ENCODE data around the gene CMIP.

DNA sequence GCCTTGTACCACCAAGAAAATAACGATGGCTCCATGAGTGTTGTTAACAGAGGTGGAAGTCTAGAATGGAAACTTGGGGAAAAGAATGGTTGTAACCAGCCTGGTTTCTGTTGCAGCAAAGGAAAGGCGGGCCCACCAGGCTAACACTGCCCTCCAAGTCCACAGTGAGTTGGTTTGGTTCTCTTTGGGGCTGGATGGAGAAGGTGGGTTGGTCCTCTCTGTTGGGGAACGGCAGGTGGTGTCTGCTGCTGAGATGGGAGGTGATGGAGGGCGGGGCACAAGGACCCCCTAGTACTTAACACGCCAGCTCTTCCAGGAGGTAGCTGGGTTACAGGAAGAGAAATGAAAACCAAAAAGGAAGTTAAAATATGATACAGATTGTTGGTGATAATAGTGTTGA, 257.9 kb downstream of the CMIP start:
- TF ChIP-seq, protein P1, sequence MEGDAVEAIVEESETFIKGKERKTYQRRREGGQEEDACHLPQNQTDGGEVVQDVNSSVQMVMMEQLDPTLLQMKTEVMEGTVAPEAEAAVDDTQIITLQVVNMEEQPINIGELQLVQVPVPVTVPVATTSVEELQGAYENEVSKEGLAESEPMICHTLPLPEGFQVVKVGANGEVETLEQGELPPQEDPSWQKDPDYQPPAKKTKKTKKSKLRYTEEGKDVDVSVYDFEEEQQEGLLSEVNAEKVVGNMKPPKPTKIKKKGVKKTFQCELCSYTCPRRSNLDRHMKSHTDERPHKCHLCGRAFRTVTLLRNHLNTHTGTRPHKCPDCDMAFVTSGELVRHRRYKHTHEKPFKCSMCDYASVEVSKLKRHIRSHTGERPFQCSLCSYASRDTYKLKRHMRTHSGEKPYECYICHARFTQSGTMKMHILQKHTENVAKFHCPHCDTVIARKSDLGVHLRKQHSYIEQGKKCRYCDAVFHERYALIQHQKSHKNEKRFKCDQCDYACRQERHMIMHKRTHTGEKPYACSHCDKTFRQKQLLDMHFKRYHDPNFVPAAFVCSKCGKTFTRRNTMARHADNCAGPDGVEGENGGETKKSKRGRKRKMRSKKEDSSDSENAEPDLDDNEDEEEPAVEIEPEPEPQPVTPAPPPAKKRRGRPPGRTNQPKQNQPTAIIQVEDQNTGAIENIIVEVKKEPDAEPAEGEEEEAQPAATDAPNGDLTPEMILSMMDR (IDR thresholded peaks at IDR 0.05), result no peak
- no peak for TF ChIP-seq POLR2A (IDR thresholded peaks at IDR 0.05)

All from Peyer's patch (tissue), 4 donors.